CD8-positive, alpha-beta memory T cell (primary cell): ENCODE results near the gene GLCE. TPM values are rescaled to one million over a fixed set of nuclear protein-coding genes. Genes with fewer than 3 reads are reported as not detected.

Experiments used
- CTCF ChIA-PET: fragments of 350-600 bp; sonication (Branson Sonifier 250); formaldehyde crosslinking; loops from one replicate; lab custom pipeline; 2021; ENCODE audit warnings: antibody characterized with exemption; lab: Charles Lee
- POLR2A ChIA-PET: fragments of 350-600 bp; sonication (Branson Sonifier 250); formaldehyde crosslinking; loops from one replicate; lab custom pipeline; 2021; ENCODE audit warnings: antibody characterized with exemption; lab: Charles Lee
- DNase-seq, 5 donors: peaks; one replicate each; pipeline versions ENCODE4 v3.0.0 to v3.0.0-alpha.2; 2020 to 2022; ENCODE audit warnings: mixed read lengths in 1 of 5
- H3K27ac ChIP-seq: one replicate; pipeline ENCODE4 v1.7.0; 2013; ENCODE audit warnings: low read depth, mild to moderate bottlenecking, low read length, moderate library complexity
- H3K27me3 ChIP-seq: 2 replicates; pipeline ENCODE4 v1.7.0; 2013; ENCODE audit warnings: low read length, mild to moderate bottlenecking; ENCODE audit not compliant: insufficient read depth, poor library complexity, severe bottlenecking
- H3K36me3 ChIP-seq: 2 replicates; pipeline ENCODE4 v1.7.0; 2013; ENCODE audit warnings: mild to moderate bottlenecking, low read length, moderate library complexity; ENCODE audit not compliant: insufficient read depth
- H3K4me1 ChIP-seq: 2 replicates; pipeline ENCODE4 v1.7.0; 2013; ENCODE audit warnings: mild to moderate bottlenecking, low read length, moderate library complexity; ENCODE audit not compliant: insufficient read depth
- H3K4me3 ChIP-seq: 2 replicates; pipeline ENCODE4 v1.7.0; 2013; ENCODE audit warnings: mild to moderate bottlenecking, low read length
- H3K9me3 ChIP-seq: 2 replicates; pipeline ENCODE4 v1.7.0; 2013; ENCODE audit warnings: mild to moderate bottlenecking, low read length
- H3K27ac Mint-ChIP-seq, 8 donors: one replicate each; pipeline ENCODE4 v1.8.0; 2020 to 2021; ENCODE audit warnings: mixed read lengths in 8 of 8, mild to moderate bottlenecking in 6 of 8, inconsistent platforms in 3 of 8, moderate library complexity in 3 of 8
- H3K27me3 Mint-ChIP-seq, 2 donors: one replicate each; pipeline ENCODE4 v1.8.0; 2020 to 2021; ENCODE audit warnings: mixed read lengths in 2 of 2, mild to moderate bottlenecking in 1 of 2, moderate library complexity in 1 of 2
- H3K36me3 Mint-ChIP-seq, 3 donors: one replicate each; pipeline ENCODE4 v1.8.0; 2020 to 2021; ENCODE audit warnings: mixed read lengths in 3 of 3, inconsistent platforms in 1 of 3, mild to moderate bottlenecking in 1 of 3
- H3K4me1 Mint-ChIP-seq, 3 donors: one replicate each; pipeline ENCODE4 v1.8.0; 2020 to 2021; ENCODE audit warnings: mixed read lengths in 3 of 3, inconsistent platforms in 1 of 3, mild to moderate bottlenecking in 1 of 3
- H3K4me3 Mint-ChIP-seq, 7 donors: one replicate each; pipeline ENCODE4 v1.8.0; 2020 to 2021; ENCODE audit warnings: mixed read lengths in 7 of 7, mild to moderate bottlenecking in 6 of 7, moderate library complexity in 4 of 7, inconsistent platforms in 2 of 7
- H3K9me3 Mint-ChIP-seq, 5 donors: one replicate each; pipeline ENCODE4 v1.8.0; 2020 to 2022; ENCODE audit warnings: mixed read lengths in 5 of 5, mild to moderate bottlenecking in 3 of 5, moderate library complexity in 2 of 5, inconsistent platforms in 1 of 5
- polyA plus RNA-seq: library from polyadenylated mRNA; unstranded; fragments of 300-500 nt; fragmentation: Illumina TruSeq; gene quantifications from one replicate; pipeline ENCODE4 v1.2.3, GENCODE V29; 2021
- total RNA-seq, 2 experiments: library from RNA; stranded (reverse); gene quantifications; one replicate each; pipeline ENCODE4 v1.2.3, GENCODE V29; 2021

GLCE gene
- total and polyA plus RNA-seq, 3 experiments from 2014 or later: 5.4 to 8.4 (median 5.7) TPM

DNA sequence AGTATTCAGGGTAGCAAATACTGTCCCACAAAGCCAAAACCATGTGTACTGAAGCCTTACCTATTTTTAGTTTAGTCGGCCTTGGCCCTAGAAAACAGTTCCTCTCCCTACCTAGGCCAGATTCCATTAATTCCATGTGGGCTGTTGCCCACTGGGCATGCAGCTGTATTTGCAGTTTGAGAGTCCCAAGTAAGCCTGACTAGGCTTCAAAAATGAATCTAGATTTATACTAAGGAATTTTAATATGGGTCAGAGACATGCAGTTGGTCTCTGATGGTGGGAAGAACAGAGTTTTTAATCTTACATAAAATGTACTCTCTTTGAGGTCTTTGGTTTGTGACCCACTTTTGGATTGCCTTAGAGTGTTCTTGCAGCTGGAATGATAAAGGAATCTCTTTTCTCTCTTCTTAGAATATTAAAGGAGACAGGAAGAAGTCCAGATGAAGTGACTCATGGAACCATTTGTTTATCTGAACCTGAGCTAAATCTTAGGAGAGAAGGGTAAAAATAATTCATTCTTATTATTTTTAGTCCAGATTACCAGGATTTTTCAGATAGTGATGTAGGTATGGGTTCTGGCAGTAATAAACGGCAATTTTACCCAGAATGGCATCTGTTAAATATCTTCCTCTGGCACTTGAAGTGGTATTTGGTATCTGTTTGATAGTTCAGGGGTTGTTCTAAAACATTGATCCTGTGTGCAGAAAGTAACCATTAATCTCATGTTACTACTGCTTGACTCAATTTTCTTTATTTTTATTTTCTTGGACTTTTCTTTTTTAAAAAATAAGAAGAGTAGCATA, 33.8 kb downstream of the GLCE start:
- Mint-ChIP-seq H3K36me3 (peaks cover 14 to 28% (median 15%) of the 10 kb centered on the region in 3 donors), H3K4me3 (no peak overlapping the region), H3K9me3 (peaks cover 3 to 10% (median 8%) of the 10 kb centered on the region in 5 donors), H3K27me3 (no peaks in the 10 kb centered on the region), H3K27ac (no peak overlapping the region), H3K4me1 (peaks cover 3 to 17% (median 4%) of the 10 kb centered on the region in 3 donors)
- Histone ChIP-seq H3K4me3 (no peak overlapping the region), H3K27me3 (no peaks in the 10 kb centered on the region), H3K36me3 (no peaks in the 10 kb centered on the region), H3K27ac (no peak overlapping the region), H3K4me1 (no peaks in the 10 kb centered on the region), H3K9me3 (no peaks in the 10 kb centered on the region)
- ChIA-PET CTCF (no interaction called here), POLR2A (no interaction called here)
- DNase-seq: no peak

DNA sequence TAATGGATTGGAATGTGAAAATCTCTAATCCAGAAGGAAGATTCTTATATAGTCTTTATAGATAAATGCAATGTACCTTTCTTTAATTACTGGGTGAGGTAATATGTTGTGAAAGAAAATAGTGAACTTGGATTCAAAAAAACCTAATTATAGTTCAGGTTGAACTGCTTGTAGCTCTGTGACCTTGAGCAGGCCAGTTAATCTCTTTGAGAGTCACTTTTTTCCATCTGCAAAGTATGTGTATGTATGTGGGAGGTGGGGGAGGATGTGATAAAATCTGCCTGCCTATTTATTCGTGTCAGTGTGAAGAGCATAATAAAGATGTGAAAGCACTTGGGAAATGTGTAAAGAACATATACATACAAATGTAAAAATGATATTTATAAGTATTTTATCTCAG, 34.4 kb downstream of the GLCE start:
- ChIA-PET CTCF (no interaction called here), POLR2A (no interaction called here)
- Histone ChIP-seq H3K4me1 (no peaks in the 10 kb centered on the region), H3K4me3 (no peak overlapping the region), H3K27me3 (no peaks in the 10 kb centered on the region), H3K36me3 (no peaks in the 10 kb centered on the region), H3K9me3 (no peaks in the 10 kb centered on the region), H3K27ac (no peak overlapping the region)
- Mint-ChIP-seq H3K4me1 (peaks cover 3 to 17% (median 4%) of the 10 kb centered on the region in 3 donors), H3K36me3 (peaks cover 13 to 23% (median 15%) of the 10 kb centered on the region in 3 donors), H3K27ac (no peak overlapping the region), H3K9me3 (peaks cover 3 to 10% (median 8%) of the 10 kb centered on the region in 5 donors), H3K4me3 (no peak overlapping the region), H3K27me3 (no peaks in the 10 kb centered on the region)
- no peak for DNase-seq

GRCh38 chr15:69200832-69201745, 40.7 kb downstream of the GLCE start:
- no peak for DNase-seq
- Histone ChIP-seq H3K4me3 (no peak overlapping the region), H3K27me3 (no peaks in the 10 kb centered on the region), H3K4me1 (no peaks in the 10 kb centered on the region), H3K9me3 (no peaks in the 10 kb centered on the region), H3K27ac (no peak overlapping the region), H3K36me3 (no peaks in the 10 kb centered on the region)
- ChIA-PET CTCF (no interaction called here), POLR2A (no interaction called here)
- Mint-ChIP-seq H3K4me1 (no peaks in the 10 kb centered on the region), H3K36me3 (peaks cover 6 to 12% (median 9%) of the 10 kb centered on the region in 3 donors), H3K4me3 (no peak overlapping the region), H3K27me3 (no peaks in the 10 kb centered on the region), H3K9me3 (no peaks in the 10 kb centered on the region), H3K27ac (no peak overlapping the region)

- no peak overlapping the region for H3K27ac ChIP-seq
- ChIA-PET POLR2A (no interaction called here), CTCF (no interaction called here)
- Mint-ChIP-seq H3K27me3 (no peaks in the 10 kb centered on the region), H3K4me1 (peaks cover 0 to 11% (median 10%) of the 10 kb centered on the region in 3 donors), H3K27ac (no peak overlapping the region), H3K9me3 (no peaks in the 10 kb centered on the region), H3K4me3 (no peak overlapping the region), H3K36me3 (peaks cover 0 to 14% (median 3%) of the 10 kb centered on the region in 3 donors)
- H3K4me1 ChIP-seq: no peaks in the 10 kb centered on the region
- H3K4me3 ChIP-seq: no peak overlapping the region
- no peaks in the 10 kb centered on the region for H3K9me3 ChIP-seq
- H3K36me3 ChIP-seq: no peaks in the 10 kb centered on the region
- DNase-seq: no peak
- no peaks in the 10 kb centered on the region for H3K27me3 ChIP-seq
Observed at GRCh38 chr15:69206079-69206478, 45.6 kb downstream of the GLCE start.

DNA sequence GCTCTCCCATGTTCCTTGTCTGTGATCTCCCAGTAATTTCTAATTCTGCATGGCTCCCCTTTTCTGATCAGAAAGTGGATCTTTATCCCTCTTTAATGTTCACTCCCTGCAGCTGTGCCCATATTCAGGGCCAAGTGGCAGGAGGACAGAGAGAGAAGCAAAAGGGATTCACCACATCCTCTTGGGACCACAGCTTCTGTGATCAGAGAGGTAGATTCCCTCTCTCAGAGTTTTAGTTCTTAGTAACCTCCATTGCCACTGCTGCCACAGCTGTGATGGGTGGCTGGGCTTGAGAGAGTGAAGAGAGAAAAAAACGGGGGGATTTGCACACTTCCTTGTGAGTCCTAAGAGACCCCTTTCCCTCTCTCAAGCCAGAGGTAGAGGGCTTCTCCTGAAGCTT, 49.2 kb downstream of the GLCE start:
- no peaks in the 10 kb centered on the region for H3K36me3 ChIP-seq
- POLR2A ChIA-PET: no interaction called here
- Mint-ChIP-seq H3K9me3 (no peaks in the 10 kb centered on the region), H3K4me3 (no peak overlapping the region), H3K4me1 (peaks cover 0 to 11% (median 10%) of the 10 kb centered on the region in 3 donors), H3K36me3 (peaks cover 0 to 14% (median 3%) of the 10 kb centered on the region in 3 donors), H3K27ac (no peak overlapping the region), H3K27me3 (no peaks in the 10 kb centered on the region)
- CTCF ChIA-PET: no interaction called here
- DNase-seq: no peak
- no peaks in the 10 kb centered on the region for H3K27me3 ChIP-seq
- H3K4me1 ChIP-seq: no peaks in the 10 kb centered on the region
- H3K9me3 ChIP-seq: no peaks in the 10 kb centered on the region
- H3K4me3 ChIP-seq: no peak overlapping the region
- no peak overlapping the region for H3K27ac ChIP-seq

- Mint-ChIP-seq H3K4me1 (peaks cover 0 to 11% (median 10%) of the 10 kb centered on the region in 3 donors), H3K27ac (no peak overlapping the region), H3K36me3 (peaks cover 0 to 11% (median 3%) of the 10 kb centered on the region in 3 donors), H3K27me3 (no peaks in the 10 kb centered on the region), H3K4me3 (no peak overlapping the region), H3K9me3 (no peaks in the 10 kb centered on the region)
- POLR2A ChIA-PET: no interaction called here
- Histone ChIP-seq H3K27ac (no peak overlapping the region), H3K27me3 (no peaks in the 10 kb centered on the region), H3K4me3 (no peak overlapping the region), H3K36me3 (no peaks in the 10 kb centered on the region), H3K9me3 (no peaks in the 10 kb centered on the region), H3K4me1 (no peaks in the 10 kb centered on the region)
- CTCF ChIA-PET: no interaction called here
- no peak for DNase-seq
Observed at GRCh38 chr15:69210574-69210973, 50.1 kb downstream of the GLCE start.

- H3K36me3 ChIP-seq: no peaks in the 10 kb centered on the region
- H3K27me3 ChIP-seq: no peaks in the 10 kb centered on the region
- Mint-ChIP-seq H3K36me3 (peaks cover 0 to 6% (median 0%) of the 10 kb centered on the region in 3 donors), H3K4me3 (no peak overlapping the region), H3K27me3 (no peaks in the 10 kb centered on the region), H3K4me1 (peaks cover 0 to 11% (median 10%) of the 10 kb centered on the region in 3 donors), H3K9me3 (no peaks in the 10 kb centered on the region), H3K27ac (no peak overlapping the region)
- POLR2A ChIA-PET: no interaction called here
- H3K4me3 ChIP-seq: no peak overlapping the region
- DNase-seq: no peak
- CTCF ChIA-PET: no interaction called here
- H3K4me1 ChIP-seq: no peaks in the 10 kb centered on the region
- no peaks in the 10 kb centered on the region for H3K9me3 ChIP-seq
- no peak overlapping the region for H3K27ac ChIP-seq
Observed at GRCh38 chr15:69213786-69214185, 53.4 kb downstream of the GLCE start.
